GM10248 (cell line): Measurements from ENCODE around the gene GLUD1.

Experiments
- CTCF ChIA-PET: fragments of 300-600 bp; sonication (Branson Sonifier 250); formaldehyde crosslinking; extraction: SDS; loops from one replicate; lab custom pipeline; 2021; ENCODE audit warnings: antibody characterized with exemption; lab: Yijun Ruan, JAX
- POLR2A ChIA-PET: fragments of 350-650 bp; sonication (Branson Sonifier 250); formaldehyde crosslinking; extraction: SDS; loops from one replicate; lab custom pipeline; 2020; ENCODE audit warnings: antibody characterized with exemption; lab: Yijun Ruan, JAX
- DNase-seq: peaks from one replicate; pipeline ENCODE4 v3.0.0; 2012; ENCODE audit errors: extremely low spot score
- CTCF ChIP-seq: IDR thresholded peaks from 2 replicates; pipeline ENCODE4 v1.5.1; 2012; ENCODE audit warnings: mild to moderate bottlenecking, low read depth; ENCODE audit errors: extremely low read depth, missing control alignments, control extremely low read depth

GLUD1 gene

DNA sequence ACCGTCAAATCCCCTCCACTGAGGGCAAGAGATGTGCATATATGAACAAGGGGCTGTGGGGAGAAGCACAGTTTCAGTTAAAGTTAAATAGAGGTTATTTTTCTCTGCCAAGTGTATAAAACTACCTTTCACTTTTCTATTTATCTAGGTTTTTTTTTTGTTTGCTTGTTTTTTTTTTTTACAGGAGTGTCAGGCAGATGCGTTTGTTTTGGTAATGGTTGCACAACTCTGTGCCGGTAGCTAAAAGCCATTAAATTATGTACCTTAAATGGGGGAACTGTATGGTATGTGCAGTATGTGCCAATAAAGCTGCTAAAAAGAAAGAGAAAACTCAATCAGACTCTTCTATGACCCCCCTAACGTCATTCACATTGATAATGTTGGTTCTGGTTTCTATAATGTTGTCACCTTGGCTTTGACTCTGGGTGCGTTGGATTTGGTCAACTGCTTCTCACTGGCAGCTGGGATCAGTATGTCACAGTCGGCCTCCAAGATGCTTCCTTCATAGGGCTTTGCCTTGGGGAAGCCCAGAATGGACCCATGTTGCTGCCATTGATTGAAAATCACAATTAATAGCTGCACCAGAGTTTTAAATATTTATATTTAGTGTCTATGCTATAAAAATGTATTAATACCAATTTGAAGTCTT is 34.2 kb downstream of the GLUD1 start:
- TF ChIP-seq CTCF = no peak
- POLR2A ChIA-PET = no interaction called here
- no peak for DNase-seq
- CTCF ChIA-PET = no interaction called here

DNA sequence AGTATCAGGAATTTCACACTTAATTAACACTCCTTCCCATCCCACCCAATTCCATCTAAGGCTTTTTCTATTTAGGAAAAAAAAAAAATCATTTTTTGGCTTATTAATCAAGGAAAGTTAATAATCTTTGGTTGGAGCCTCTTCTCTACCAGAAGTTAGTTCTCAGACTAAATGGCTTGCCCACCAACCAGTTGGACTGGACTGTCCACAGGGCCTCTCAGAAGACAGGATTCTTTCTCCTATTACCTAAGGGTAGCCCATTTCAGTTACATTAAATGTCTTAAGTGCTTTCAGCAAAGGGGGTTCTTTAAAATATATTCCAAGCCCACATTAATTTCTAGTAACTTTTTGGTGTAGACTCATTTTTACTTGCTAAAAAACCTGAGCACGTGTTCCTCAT is 35.2 kb downstream of the GLUD1 start:
- POLR2A ChIA-PET = no interaction called here
- CTCF ChIA-PET = no interaction called here
- TF ChIP-seq CTCF = no peak
- DNase-seq = no peak

GRCh38 chr10:87058171-87058570 is 36.5 kb downstream of the GLUD1 start:
- POLR2A ChIA-PET = no interaction called here
- no peak for TF ChIP-seq CTCF
- no peak for DNase-seq
- CTCF ChIA-PET = interaction anchor here (1.4 kb wide), 1 partner anchor 18 kb away, joined by 3 read pairs; no protein-coding TSS in a partner anchor

DNA sequence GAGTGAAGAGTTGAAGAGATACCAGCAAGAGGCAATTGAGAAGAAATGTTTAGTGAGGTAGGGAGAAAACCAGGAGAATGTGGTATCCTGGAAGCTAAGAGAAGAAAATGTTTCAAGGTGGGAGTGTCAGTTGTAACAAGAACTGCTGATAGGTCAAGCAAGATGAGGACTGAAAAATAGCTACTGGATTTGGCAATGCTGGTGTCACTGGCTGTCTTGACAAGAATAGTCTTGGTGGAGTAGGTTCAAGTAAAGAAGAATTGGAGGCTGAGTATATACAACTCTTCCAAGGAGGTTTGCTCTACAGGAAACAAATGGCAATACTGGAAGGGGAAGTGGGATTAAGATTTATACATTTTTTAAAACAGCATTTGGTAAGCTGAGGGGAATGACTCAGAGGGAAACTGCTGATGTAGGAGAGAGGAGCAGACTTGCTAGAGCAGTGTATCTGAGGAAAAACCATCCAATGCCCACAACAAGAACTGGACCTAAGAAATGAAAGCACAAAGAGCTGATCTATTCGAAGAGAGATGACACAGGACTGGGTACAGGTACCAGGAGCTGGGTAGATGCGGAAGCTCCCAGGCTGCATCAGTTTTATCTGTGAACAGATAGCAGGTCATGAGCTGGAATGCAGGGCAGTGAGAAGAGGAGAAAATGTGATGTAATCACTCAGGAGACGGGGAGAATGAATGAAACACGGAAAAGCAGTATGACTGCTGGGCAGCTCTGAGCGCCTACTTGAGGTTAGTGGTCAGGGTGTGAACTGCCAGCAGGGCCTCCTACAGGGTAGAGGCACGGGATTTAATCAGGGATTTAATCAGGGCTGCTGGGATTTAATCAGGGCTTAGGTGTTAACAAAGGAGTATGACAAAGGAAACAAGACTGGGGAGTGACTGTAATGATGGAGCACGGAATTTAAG is 40.0 kb downstream of the GLUD1 start:
- DNase-seq = no peak
- no peak for TF ChIP-seq CTCF
- ChIA-PET CTCF (interaction anchor here (0.9 to 1.7 kb wide), 5 partner anchors 9 to 116 kb away, joined by 3 to 5 read pairs (median 3); no protein-coding TSS in a partner anchor), POLR2A (no interaction called here)

- CTCF ChIA-PET = interaction anchor here (0.9 to 1.4 kb wide), 4 partner anchors 8 to 96 kb away, joined by 3 read pairs; no protein-coding TSS in a partner anchor
- POLR2A ChIA-PET = no interaction called here
- TF ChIP-seq CTCF = no peak
- DNase-seq = no peak
Observed at GRCh38 chr10:87053577-87054181, 41.0 kb downstream of the GLUD1 start.

GRCh38 chr10:87053111-87053510 is 41.5 kb downstream of the GLUD1 start:
- CTCF ChIA-PET = interaction anchor here (1.1 to 1.4 kb wide), 2 partner anchors 9 to 14 kb away, joined by 3 read pairs; no protein-coding TSS in a partner anchor
- no peak for DNase-seq
- no peak for TF ChIP-seq CTCF
- POLR2A ChIA-PET = no interaction called here
